GM19324 (cell line): ENCODE measurements around the gene NLGN4X.
"Not testable (repeated sequence)": the region's sequence is repeated elsewhere in the genome, so short reads cannot be mapped to it uniquely, and the experiment has no call there.

Source experiments
- ATAC-seq: cut with Tn5 transposase; IDR thresholded peaks from one replicate; pipeline ENCODE4 v1.9.1; 2021; ENCODE audit warnings: mild to moderate bottlenecking, moderate library complexity; ENCODE audit not compliant: unreplicated experiment, low FRiP score

The NLGN4X gene

GRCh38 chrX:6019076-6019475 is 209.6 kb downstream of the NLGN4X start:
- ATAC-seq, result no peak

- no peak for ATAC-seq
Observed at GRCh38 chrX:6015423-6015822, 213.2 kb downstream of the NLGN4X start.

- no peak for ATAC-seq
Observed at GRCh38 chrX:6012357-6012756, 216.3 kb downstream of the NLGN4X start.

GRCh38 chrX:6005856-6006255 is 222.8 kb downstream of the NLGN4X start:
- no peak for ATAC-seq

- ATAC-seq, result no peak
Observed at GRCh38 chrX:6004529-6004928, 224.1 kb downstream of the NLGN4X start.

GRCh38 chrX:6002056-6002455 is 226.6 kb downstream of the NLGN4X start:
- no peak for ATAC-seq

- ATAC-seq, result no peak
Observed at GRCh38 chrX:5998901-5999300, 229.8 kb downstream of the NLGN4X start.

- ATAC-seq, result no peak
Observed at GRCh38 chrX:5998456-5998855, 230.2 kb downstream of the NLGN4X start.

- no peak for ATAC-seq
Observed at GRCh38 chrX:5991393-5991792, 237.3 kb downstream of the NLGN4X start.

- no peak for ATAC-seq
Observed at GRCh38 chrX:5979338-5979737, 249.3 kb downstream of the NLGN4X start.

GRCh38 chrX:5976332-5976731 is 252.3 kb downstream of the NLGN4X start:
- no peak for ATAC-seq

GRCh38 chrX:5971300-5971699 is 257.4 kb downstream of the NLGN4X start:
- no peak for ATAC-seq

GRCh38 chrX:5965406-5965805 is 263.3 kb downstream of the NLGN4X start:
- no peak for ATAC-seq

- no peak for ATAC-seq
Observed at GRCh38 chrX:5959286-5959685, 269.4 kb downstream of the NLGN4X start.

- no peak for ATAC-seq
Observed at GRCh38 chrX:5958523-5958922, 270.1 kb downstream of the NLGN4X start.

- no peak for ATAC-seq
Observed at GRCh38 chrX:5957506-5957905, 271.2 kb downstream of the NLGN4X start.

GRCh38 chrX:5936438-5936837 is 292.2 kb downstream of the NLGN4X start:
- no peak for ATAC-seq

GRCh38 chrX:5928224-5928623 is 300.4 kb downstream of the NLGN4X start:
- no peak for ATAC-seq

GRCh38 chrX:5916945-5917344 is 311.7 kb downstream of the NLGN4X start:
- no peak for ATAC-seq

- ATAC-seq, result no peak
Observed at GRCh38 chrX:5915783-5916182, 312.9 kb downstream of the NLGN4X start.

GRCh38 chrX:5907207-5907606 is 321.5 kb downstream of the NLGN4X start:
- no peak for ATAC-seq

GRCh38 chrX:5903586-5904190 is 325.0 kb downstream of the NLGN4X start:
- not testable (repeated sequence) for ATAC-seq

GRCh38 chrX:5898463-5898862 is 330.2 kb downstream of the NLGN4X start:
- no peak for ATAC-seq
